ENCODE data around the gene SDK1. TPM values are rescaled to one million over a fixed set of nuclear protein-coding genes. Genes with fewer than 3 reads are reported as not detected.

The SDK1 gene
- total RNA-seq, 2 donors from 2014 or later: 3.1 to 3.6 TPM

GRCh38 chr7:3510101-3511020 is 209.3 kb downstream of the SDK1 start:
- Histone ChIP-seq H3K27ac (no peak overlapping the region), H3K27me3 (no peaks in the 10 kb centered on the region), H3K4me3 (no peak overlapping the region), H3K4me1 (no peaks in the 10 kb centered on the region), H3K9me3 (no peaks in the 10 kb centered on the region), H3K36me3 (no peaks in the 10 kb centered on the region)
- no peak for DNase-seq (ENCODE audit: low spot score)
- no peak for TF ChIP-seq CTCF (IDR thresholded peaks at IDR 0.05)

GRCh38 chr7:3517344-3517743 is 216.3 kb downstream of the SDK1 start:
- no peak overlapping the region for H3K4me3 ChIP-seq
- TF ChIP-seq CTCF (IDR thresholded peaks at IDR 0.05): no peak
- H3K27me3 ChIP-seq: no peaks in the 10 kb centered on the region
- H3K4me1 ChIP-seq: no peaks in the 10 kb centered on the region
- H3K27ac ChIP-seq: no peak overlapping the region
- H3K36me3 ChIP-seq: no peaks in the 10 kb centered on the region
- no peaks in the 10 kb centered on the region for H3K9me3 ChIP-seq
- DNase-seq (ENCODE audit: low spot score): no peak

- no peaks in the 10 kb centered on the region for H3K27me3 ChIP-seq
- no peak for DNase-seq (ENCODE audit: low spot score)
- H3K9me3 ChIP-seq: no peaks in the 10 kb centered on the region
- H3K4me1 ChIP-seq: no peaks in the 10 kb centered on the region
- H3K27ac ChIP-seq: no peak overlapping the region
- no peaks in the 10 kb centered on the region for H3K36me3 ChIP-seq
- no peak for TF ChIP-seq CTCF (IDR thresholded peaks at IDR 0.05)
- H3K4me3 ChIP-seq: no peak overlapping the region
These were observed 217.5 kb downstream of the SDK1 start for GRCh38 chr7:3518546-3518945.

GRCh38 chr7:3520206-3520605 is 219.2 kb downstream of the SDK1 start:
- H3K4me1 ChIP-seq: no peaks in the 10 kb centered on the region
- no peaks in the 10 kb centered on the region for H3K27me3 ChIP-seq
- H3K4me3 ChIP-seq: no peak overlapping the region
- no peak overlapping the region for H3K27ac ChIP-seq
- H3K36me3 ChIP-seq: no peaks in the 10 kb centered on the region
- no peaks in the 10 kb centered on the region for H3K9me3 ChIP-seq
- no peak for TF ChIP-seq CTCF (IDR thresholded peaks at IDR 0.05)
- no peak for DNase-seq (ENCODE audit: low spot score)

GRCh38 chr7:3527496-3528124 is 226.6 kb downstream of the SDK1 start:
- TF ChIP-seq CTCF (IDR thresholded peaks at IDR 0.05): no peak
- no peak overlapping the region for H3K27ac ChIP-seq
- no peak overlapping the region for H3K4me3 ChIP-seq
- no peaks in the 10 kb centered on the region for H3K4me1 ChIP-seq
- no peaks in the 10 kb centered on the region for H3K36me3 ChIP-seq
- no peak for DNase-seq (ENCODE audit: low spot score)
- no peaks in the 10 kb centered on the region for H3K27me3 ChIP-seq
- H3K9me3 ChIP-seq: no peaks in the 10 kb centered on the region

All from right atrium auricular region (tissue), 2 donors.